HG02759 (cell line): ENCODE results near the gene FNDC10.
"Not testable (repeated sequence)": the region's sequence is repeated elsewhere in the genome, so short reads cannot be mapped to it uniquely, and the experiment has no call there.

ENCODE experiments used
- ATAC-seq: cut with Tn5 transposase; IDR thresholded peaks from one replicate; pipeline ENCODE4 v1.9.1; 2021; ENCODE audit warnings: mild to moderate bottlenecking, moderate library complexity; ENCODE audit not compliant: unreplicated experiment

Gene FNDC10

DNA sequence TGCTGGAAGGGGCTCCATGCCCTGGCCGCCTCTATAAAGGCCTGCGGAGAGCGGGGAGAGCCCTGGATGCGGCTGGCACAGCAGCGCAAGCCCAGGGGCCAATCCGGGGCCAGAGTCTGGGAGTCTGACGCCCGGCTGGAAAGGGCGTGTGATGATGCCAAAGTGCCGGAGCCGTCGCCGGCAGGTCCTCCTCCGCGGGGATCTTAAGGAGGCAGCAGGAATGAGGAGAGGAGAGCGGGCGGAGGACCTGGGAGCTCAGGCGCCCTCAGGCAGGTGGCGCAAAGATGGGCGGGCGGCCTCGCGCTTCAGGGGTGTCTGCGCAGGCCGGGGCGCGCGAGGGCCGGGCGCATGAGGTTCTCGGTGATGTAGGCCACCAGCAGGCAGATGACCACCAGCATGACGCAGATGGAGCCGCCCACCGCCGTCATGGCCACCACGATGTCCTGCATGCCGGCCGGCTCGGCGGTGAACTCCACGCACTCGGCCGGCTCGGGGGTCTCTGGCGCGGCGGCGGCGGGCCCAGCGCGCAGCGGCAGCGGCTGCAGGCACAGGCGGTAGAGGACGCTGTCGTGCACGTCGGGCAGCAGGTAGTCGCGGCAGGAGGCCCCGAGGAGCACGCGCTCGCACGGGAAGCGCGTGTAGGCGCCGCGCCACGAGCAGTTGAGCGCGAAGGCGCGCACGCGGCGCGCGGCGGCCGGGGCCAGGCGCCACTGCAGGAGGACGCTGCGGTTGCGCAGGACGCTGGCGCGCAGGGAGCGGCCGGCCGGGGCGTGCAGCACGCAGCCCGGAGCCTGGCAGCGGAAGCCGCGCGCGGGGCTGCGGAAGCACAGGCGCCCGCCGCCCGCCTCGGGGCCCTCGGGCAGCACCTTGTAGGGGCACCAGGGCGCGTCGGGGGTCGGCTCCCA is 653 bp downstream of the FNDC10 start:
- no peak for ATAC-seq

DNA sequence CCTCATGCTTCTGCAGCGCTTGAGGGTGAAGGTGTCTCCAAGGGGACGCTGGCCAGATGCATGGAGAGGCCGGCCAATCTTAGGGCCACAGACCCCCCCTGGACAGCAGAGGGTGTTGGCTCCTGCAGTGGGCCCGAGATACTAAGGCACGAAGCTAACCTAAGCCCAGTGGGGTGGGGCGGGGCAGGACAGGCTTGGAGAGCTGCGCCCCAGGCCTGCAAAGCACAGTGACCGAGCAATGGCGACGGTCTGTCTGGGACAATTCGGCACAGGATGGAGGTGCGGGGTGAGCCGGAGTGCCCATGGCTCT is 1.3 kb downstream of the FNDC10 start:
- ATAC-seq = no peak

DNA sequence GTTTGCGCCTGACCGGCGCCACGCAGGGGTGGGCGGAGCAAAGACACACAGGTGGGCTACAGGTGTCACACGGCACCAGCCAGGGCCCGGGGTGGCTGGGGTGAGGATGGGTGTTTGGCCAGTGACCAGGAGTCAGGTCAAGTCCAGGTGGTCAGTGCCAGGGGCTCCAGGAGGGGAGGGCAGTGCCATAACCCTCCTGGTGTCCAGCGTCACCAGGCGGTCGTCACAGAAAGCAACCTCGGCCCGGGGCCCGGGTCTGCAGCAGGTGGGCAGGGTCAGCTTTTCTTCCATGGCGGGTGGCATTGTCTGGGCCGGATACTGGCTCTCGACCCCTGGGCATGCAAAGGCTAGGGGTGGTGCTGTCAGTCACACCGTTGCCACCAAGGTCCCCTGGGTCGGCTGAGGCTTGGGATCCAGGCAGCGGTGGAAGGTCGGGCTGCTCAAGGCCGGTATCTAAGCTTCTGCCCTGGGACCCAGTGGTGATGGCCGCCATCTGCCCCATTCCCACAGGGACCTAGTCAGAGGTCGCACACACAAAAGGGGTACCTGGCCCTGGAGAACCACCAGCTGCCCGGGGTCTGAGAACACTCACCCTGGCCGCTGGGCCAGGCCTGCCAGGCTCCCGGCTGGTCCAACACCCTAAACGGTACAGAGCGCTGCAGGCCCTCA is 1.8 kb downstream of the FNDC10 start:
- ATAC-seq = no peak

DNA sequence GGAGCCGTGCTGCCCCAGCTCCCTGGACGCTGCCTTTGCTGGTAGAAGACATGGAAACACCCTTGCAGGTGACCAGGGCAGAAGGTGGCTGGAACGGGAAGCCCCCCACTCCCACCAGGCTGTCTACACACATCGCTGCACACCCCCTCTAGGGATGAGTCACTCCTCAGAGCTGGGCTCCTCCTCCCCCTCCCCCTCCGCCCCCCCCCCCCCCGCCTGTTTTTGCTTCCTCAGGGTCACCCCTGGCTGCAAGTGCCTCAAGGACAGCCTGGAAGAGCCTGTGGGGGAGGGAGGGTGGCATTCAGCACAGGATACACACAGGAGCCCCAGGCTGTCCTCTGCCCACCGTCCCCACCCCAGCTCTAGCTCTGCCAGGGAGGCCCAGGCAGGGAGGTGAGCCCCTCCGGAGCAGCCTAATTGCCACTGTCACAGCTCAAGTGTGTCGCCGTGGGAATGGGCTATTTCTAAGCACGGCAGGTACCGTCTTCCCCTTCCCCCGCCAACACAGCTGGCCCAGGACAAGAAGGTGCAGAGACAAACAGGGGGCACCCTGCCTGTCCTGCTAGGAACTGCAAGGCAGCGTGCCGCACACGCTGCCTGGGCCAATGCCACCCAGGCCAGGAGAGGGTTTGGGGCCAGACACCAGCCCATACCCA is 2.5 kb downstream of the FNDC10 start:
- ATAC-seq = no peak

DNA sequence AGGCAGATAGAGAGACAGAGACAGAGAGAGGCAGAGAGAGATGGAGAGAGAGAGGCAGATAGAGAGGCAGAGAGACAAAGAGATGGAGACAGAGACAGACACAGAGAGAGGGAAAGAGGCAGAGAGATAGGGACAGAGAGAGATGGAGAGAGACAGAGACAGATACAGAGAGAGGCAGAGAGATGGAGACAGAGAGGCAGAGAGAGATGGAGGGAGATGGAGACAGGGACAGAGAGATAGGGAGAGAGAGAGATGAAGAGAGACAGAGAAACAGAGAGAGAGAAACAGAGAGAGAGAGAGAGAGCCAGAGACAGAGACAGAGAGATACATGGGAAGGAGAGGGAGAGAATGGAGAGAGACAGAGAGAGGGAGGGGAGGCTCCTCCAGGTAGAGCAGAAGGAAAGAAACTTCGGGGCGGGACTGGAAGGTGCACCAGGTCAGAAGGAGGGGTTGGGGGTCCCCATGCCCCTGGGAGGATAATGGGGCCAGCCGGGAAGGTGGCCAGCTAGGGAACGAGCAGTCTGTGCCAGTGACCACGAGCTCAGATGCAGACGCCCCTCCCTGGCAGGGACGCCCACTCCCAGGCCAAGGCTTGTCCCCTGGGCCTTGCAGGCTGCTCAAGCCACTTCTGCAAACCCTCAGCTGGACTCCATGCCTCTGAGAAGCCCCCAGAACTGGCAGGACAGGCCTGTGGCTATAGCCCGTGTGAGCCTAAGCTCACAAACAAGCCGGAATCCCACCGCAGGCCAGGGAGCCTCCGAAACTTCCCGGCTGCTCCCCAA is 3.3 kb downstream of the FNDC10 start:
- no peak for ATAC-seq

DNA sequence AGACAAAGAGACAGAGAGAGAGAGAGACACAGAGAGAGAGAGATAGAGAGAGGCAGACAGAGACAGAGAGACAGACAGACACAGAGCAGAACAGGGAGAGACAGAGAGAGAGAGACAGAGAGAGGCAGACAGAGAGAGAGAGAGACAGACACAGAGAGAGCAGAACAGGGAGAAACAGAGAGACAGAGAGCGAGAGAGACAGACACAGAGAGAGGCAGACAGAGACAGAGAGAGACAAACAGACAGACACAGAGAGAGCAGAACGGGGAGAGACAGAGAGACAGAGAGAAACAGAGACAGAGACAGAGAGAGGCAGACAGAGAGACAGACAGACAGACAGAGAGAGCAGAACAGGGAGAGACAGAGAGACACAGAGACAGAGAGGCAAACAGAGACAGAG is 4.6 kb downstream of the FNDC10 start:
- not testable (repeated sequence) for ATAC-seq

DNA sequence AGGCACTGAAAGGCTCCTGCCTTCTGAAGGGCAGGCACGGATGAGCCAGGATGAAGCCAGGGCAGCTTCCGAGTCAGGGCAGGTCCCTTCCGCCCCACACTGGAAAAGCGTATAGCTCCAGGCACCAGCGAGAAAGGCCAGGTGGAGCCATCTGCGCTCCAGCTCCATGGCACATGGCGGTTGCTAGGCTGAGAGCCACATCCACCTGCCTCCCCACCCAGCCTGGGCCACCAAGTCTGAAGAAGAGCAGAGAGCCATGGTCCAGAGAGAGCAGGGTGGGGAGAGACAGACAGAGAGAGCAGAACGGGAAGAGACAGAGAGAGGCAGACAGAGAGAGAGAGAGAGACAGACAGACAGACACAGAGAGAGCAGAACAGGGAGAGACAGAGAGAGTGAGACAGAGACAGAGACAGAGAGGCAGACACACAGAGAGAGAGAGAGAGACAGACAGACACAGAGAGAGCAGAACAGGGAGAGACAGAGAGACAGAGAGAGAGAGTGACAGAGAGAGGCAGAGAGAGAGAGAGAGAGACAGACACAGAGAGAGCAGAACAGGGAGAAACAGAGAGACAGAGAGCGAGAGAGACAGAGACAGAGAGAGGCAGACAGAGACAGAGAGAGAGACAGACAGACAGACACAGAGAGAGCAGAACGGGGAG is 5.2 kb downstream of the FNDC10 start:
- ATAC-seq = no peak

DNA sequence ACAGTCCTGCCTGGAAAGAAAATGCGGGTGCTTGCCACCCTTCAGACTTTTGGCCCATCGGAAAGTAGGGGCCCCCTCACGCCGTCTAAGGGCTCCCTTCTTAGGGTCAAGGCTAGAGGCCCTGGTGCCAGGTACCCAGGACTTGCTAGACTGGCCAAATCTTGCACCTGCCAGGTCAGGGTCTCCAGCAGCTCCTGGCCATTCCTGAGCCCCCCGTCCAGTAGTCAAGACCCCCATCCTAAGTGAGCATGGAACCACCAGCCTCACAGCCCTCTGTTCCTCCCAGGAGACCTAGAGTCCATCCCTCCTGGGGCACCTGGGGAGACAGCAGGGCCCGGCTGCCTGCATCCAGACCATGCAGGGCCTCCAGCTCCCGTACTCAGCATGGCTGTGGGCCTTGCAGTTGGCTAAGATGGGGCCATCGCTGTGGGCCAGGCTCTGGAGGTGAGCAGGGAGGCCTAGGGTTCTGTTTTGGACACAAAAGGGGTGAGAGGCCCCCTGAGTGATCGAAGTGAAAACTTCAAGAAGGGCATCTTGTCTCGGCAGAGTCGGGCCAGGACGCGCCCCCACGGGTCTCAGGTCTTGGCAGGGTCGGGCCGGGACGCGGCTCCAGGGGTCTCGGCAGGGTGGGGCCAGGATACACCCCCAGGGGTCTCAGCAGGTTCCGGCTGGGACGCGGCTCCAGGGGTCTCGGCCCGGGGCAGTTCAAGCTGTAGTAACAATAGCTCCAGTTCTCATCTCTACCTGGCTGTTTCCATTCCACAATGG is 5.9 kb downstream of the FNDC10 start:
- no peak for ATAC-seq

DNA sequence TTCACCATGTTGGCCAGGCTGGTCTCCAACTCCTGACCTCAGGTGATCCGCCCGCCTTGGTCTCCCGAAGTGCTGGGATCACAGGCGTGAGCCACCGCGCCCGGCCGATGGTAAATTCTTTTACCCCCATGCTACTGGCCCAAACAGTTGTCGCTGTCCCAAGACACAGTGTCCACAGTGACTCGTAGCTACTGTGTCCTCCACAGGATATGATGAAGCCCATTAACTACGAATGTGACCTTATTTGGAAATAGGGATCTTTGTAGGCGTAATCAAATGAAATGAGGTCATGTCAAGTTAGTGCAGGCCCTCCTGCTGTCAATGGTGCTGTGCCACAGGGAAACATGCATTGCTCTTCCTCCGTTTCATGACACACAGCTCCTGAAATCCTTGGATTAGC is 8.5 kb downstream of the FNDC10 start:
- no peak for ATAC-seq

DNA sequence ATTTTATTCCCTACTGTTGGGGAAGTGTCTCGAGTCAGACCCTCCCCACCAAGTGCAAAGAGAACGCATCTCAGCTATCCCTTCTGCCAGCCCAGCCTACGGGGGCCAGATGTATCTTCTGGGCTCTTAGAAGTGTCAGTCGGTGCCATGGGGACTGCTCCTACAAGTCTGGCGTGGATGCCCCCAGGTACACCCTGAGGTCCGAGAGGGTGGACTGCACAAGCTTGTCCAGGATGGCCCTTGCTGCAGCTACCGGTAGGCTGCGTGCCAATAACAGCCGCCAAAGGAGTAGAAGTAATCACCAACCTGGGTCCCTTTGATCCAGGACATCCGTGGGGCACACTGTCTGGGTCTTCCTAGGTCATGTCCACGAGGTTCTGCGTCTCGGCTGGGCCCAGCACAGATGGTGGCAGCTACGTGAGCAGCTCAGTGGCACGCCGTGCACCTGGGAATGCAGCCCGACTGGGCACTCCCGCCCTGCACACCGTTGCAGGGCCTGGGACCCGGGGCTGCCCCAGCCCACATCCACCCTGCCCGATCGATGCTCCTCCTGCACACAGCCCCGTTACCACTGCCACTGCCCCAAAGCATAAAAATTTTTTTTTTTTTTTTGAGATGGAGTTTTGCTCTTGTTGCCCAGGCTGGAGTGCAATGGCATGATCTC is 16.5 kb downstream of the FNDC10 start:
- ATAC-seq = no peak

DNA sequence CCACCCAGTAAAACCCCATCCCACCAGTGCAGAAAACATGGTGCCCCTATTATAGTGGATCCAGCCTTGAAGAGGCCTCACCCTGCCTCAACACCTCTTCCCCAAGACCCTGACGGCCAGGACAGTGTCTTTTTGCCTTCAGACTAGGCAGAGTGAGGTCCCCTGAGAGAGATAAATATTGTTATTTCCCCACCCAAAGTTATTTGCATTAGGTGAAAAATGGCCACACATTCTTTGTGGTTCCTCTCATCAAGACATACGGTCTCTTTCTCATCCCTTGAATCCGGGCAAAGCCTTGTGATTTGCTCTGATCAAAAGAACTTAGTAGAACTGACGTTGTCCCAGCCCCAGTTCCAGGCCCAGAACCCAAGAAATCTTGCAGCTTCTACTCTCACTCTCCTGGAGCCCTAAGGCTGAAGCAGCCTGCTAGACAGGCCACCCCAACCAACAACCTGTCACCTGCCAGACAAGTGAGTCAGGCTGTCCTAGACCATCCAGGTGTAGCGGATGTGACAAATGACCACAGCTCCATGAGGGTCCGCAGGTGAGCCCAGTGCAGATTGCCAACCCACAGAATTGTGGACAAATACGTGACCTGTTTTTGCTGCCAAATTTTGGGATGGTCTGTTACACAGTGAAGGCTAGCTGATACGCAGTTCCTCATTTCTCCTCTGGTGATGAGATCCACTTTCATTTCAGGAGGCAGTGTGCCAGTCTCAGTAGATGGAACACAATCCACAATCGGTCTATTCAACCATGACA is 17.2 kb downstream of the FNDC10 start:
- no peak for ATAC-seq

DNA sequence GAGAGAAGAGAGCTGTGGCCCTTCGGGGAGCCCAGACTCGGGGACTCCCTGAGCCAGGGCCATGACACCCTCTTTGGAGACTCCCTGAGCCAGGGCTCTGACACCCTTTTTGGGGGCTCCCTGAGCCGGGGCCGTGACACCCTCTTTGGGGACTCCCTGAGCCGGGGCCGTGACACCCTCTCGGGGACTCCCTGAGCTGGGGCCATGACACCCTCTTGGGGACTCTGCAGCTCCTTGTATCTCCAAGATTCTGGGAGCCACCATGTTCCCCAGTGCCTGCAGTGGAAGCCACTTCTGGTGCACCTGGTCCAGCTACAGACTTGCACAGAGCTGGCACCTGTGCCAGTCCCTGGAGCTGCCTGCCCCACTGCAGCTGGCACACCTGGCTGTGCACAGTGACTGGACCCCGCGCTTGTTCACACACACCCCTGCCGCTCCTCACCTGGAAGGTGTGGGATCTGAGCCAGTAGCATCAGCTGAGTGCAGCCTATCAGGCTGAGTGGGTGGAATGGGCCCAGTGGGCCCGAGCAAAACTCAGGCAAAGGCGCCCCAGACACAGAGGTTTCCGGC is 21.5 kb downstream of the FNDC10 start:
- no peak for ATAC-seq

DNA sequence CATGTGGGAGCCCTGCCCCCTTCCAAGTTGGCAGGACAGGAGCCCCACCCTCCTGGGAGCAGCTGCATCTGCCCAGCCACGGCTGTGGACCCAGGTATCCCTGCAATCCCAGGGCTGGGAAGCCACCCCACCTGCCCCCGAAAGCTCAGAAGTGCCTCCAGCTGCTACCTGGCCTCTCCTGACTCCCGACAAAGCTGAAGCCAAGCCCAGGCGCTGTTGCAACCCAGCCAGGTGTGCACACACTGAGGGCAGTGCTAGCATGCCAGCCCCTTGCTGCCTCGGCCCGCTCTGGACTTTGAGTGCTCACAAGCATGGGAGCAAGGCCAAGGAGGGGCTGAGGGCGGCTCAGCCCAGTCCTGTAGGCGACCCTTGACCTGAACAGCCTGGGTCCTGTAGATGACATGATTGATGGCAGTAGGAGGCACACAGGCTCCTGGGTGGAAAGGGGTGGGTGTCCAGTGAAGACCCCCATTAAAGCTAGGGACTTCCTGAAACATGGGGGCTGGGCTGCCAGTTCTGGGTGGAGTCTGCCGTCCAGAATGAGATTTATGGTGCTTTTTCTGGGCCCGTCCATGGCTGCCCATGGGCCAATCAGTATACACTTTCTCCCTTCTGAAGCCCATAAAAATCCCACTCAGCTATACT is 22.4 kb downstream of the FNDC10 start:
- no peak for ATAC-seq

DNA sequence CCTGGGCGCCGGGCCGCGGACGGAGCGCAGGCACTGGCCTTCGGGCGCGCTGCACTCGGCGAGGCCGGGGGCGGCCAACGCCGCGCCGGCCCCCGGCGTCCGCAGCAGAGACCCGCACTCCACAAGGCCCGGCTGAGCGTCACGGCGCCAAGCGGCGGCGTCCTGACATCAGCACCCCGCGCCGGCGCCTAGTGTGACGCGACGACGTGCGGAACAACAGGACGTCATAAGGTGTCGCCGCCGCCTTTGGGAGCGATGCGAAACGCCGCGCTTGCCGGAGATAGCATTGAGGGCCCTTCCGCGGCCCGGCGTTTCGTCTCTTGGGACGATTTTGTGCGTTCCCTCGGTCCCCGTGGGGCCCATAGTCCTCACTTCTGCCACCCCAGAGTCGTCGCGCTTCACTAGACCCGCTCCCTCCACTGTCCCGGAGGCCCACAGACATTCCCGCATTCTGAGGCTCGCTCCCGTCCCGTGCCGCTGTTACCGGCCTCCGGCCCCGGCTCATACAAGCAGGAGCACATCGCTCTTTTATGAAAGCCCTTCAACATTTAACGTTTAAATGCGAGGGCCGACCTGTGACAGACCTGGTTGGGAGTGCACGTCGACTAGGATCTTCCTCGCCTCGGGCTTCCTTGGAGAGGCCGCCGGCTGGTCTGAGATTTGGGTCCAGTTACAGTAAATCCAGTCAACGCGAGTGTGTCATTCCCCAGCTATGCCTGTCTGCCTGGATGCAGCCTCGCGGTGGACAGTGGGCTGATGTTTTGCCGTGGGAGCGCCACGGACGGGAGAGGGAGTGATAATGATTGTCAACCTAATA is 25.0 kb downstream of the FNDC10 start, which contains the start of gene SSU72:
TSS of gene SSU72 (minus strand) at position 143 of the 817 bp plus-strand sequence. CDS start 306 bp downstream, outside the sequence.
- peak; percentile 92 for ATAC-seq

DNA sequence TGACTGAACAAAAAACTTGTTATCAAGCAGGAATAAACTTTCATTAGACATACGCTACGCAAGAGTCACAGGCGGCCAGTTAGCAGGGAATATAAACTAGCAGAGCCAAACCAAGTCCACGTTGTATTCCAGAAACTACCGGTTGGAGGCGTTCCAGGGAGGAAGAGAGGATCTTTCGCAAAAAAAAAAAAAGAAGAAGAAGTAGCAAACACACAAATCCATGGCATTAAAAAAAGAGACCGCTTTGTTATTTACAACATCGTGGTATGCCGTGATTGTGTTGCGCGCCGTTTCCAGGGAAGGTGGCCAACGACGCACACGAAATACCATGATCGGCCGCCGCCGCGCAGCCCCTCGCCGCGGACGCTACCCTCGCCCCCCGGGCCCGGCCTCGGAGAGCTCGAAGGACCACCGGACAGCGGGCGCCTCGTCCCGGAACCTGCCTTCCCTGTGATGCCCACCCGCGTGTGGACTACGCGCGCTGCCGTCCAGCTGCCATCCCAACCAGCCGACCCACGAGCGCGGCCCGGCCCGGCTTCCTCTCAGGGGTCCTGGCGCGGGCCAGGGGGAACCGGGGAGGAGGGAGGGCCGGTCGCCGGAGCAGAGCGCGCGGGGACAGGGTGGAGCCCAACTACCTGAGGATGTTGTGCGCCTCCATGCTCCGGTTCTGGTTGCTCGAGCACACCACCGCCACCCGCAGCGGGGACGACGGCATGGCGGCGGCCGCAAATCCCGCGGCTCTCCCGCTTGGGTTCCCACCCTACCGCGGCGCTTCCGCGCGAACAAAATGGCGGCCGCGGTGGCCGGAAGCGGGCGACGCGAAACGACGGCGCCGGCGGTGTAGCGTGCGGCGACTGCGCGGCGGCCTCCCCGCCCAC is 25.9 kb downstream of the FNDC10 start:
- ATAC-seq = peak; percentile 79

DNA sequence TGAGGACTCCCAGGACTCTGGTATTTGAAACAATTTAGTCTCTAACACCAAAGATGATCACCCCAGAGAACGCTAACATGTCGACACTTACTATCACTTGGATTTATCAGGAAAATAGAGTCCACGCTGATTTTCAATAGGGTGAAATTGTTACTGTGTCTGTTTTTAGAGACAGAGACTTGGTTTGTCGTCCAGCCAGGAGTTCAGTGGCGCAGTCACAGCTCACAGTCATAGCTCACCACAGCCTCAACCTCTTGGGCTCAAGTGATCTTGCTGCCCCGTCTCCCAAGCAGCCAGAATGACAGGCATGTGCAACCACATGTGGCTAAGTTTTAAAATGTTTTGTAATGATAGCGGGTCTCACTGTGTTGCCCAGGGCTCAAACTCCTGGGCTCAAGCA is 30.6 kb downstream of the FNDC10 start:
- no peak for ATAC-seq
